Iris pigment epithelial cell (primary cell): ENCODE measurements around the gene KHK.

ENCODE experiments used
- DNase-seq: peaks from one replicate; pipeline ENCODE4 v3.0.0-alpha.2; 2011; ENCODE audit warnings: low read depth

Gene KHK

DNA sequence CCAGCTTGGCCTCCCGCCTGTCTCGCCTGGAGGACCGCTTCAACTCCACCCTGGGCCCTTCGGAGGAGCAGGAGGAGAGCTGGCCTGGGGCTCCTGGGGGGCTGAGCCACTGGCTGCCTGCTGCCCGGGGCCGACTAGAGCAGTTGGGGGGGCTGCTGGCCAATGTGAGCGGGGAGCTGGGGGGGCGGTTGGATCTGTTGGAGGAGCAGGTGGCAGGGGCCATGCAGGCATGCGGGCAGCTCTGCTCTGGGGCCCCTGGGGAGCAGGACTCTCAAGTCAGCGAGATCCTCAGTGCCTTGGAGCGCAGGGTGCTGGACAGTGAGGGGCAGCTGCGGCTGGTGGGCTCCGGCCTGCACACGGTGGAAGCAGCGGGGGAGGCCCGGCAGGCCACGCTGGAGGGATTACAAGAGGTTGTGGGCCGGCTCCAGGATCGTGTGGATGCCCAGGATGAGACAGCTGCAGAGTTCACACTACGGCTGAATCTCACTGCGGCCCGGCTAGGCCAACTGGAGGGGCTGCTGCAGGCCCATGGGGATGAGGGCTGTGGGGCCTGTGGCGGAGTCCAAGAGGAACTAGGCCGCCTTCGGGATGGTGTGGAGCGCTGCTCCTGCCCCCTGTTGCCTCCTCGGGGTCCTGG lies 3.7 kb upstream of the KHK start:
- no peak for DNase-seq

DNA sequence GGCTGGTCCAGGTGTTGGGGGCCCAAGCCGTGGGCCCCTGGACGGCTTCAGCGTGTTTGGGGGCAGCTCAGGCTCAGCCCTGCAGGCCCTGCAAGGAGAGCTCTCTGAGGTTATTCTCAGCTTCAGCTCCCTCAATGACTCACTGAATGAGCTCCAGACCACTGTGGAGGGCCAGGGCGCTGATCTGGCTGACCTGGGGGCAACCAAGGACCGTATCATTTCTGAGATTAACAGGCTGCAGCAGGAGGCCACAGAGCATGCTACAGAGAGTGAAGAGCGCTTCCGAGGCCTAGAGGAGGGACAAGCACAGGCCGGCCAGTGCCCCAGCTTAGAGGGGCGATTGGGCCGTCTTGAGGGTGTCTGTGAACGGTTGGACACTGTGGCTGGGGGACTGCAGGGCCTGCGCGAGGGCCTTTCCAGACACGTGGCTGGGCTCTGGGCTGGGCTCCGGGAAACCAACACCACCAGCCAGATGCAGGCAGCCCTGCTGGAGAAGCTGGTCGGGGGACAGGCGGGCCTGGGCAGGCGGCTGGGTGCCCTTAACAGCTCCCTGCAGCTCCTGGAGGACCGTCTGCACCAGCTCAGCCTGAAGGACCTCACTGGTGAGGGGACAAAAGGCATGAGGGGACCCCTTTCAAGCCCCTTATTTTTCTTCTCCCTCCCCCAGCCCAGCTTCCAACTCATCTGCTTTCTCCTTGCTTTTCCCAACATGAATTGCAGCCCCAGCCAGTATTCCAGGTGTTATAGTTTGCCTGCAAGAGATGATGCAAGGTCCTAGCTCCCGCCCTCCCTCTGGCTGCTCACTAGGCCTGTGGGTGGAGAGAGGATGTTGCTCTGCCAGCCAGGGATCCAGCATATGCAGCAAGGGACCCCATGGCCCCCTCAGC lies 2.9 kb upstream of the KHK start:
- no peak for DNase-seq

DNA sequence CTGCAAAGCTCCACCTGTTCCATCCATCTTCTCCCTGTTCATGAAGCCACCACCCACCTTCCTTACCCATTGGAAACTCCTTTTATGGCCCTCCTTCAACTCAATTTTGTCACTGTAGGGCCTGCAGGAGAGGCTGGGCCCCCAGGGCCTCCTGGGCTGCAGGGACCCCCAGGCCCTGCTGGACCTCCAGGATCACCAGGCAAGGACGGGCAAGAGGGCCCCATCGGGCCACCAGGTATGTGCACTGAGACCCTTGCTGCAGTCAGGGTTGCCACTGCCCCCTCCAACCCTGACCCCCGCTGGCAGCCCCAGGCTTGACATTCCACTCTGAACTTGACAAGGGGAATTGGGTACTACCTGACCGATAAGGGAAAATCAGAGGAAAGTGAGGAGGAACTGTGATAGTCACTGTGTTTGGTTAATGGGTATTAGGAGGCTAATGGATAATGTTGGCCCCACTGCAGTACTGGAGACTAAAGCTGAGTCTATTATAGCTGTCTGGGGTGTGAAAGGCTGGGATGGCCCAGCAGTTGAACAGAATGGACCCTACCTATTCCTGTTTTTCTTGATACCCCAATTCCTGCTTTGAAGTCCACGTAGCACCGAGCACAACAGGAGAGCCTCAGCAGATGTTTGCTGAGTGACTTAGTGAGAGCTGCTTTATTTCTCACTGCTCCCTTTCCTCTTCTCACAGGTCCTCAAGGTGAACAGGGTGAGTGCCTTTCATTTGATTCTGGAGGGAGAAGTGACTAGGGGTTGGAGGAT lies 2.1 kb upstream of the KHK start:
- DNase-seq = no peak

DNA sequence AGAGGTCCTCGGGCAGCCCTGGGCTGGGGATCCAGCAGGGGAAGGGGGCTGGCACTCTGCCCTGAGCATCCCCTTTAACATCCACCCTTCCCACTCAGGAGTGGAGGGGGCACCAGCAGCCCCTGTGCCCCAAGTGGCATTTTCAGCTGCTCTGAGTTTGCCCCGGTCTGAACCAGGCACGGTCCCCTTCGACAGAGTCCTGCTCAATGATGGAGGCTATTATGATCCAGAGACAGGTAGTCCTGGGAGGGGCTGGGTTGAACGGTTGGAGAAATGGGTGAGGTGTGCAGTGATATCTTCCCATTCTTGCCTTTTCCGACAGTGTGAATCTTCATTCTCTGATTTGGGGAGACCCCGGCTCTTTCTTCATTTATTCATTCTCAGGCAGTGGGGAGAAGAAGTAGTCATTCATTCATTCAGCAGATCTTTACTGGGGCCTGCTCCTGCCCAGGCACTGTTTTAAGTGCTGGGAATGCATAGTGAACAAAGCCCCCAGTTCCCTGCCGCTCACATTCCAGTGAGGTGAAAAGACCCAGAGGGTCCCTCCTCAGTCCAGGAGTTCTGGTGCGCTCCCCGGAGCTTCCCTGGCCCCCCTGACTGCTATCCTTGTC lies 1.4 kb upstream of the KHK start:
- DNase-seq = no peak

DNA sequence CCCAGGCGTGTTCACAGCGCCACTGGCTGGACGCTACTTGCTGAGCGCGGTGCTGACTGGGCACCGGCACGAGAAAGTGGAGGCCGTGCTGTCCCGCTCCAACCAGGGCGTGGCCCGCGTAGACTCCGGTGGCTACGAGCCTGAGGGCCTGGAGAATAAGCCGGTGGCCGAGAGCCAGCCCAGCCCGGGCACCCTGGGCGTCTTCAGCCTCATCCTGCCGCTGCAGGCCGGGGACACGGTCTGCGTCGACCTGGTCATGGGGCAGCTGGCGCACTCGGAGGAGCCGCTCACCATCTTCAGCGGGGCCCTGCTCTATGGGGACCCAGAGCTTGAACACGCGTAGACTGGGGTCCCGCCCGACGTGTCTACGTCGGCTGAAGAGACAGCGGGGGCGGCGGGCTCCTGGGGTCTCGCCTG lies 891 bp upstream of the KHK start:
- DNase-seq = peak; percentile 63

DNA sequence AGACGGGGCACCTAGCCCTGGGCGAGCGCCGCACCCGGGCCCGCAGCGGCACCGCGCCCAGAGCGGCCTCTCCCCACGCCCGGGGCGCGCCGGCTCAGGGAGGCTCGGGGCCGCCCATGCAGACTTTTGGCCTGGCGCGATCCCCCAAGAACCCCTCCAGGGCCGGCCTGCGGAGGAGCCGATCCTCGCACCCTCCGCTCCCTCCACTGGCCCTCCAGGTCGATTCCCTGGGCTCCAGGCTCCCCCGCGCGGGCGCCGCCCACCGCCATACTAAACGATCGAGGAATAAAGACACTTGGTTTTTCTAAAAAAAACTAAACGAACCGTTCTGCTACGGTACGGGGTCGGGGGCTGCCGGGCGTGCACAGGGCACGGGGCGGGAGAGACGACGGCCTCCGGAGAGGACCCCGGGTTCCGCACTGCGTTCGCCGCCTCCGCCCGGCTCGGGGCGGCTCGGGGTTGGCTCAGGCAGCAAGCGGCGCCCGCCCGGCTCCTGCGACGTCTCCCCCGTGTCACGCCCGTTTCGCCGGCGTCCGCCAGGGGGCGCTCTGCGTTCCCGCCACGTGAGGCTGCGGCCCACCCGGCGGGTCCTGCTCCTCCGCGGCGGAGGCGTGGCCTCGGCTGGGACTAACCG lies 365 bp upstream of the KHK start:
- DNase-seq = peak; percentile 86

DNA sequence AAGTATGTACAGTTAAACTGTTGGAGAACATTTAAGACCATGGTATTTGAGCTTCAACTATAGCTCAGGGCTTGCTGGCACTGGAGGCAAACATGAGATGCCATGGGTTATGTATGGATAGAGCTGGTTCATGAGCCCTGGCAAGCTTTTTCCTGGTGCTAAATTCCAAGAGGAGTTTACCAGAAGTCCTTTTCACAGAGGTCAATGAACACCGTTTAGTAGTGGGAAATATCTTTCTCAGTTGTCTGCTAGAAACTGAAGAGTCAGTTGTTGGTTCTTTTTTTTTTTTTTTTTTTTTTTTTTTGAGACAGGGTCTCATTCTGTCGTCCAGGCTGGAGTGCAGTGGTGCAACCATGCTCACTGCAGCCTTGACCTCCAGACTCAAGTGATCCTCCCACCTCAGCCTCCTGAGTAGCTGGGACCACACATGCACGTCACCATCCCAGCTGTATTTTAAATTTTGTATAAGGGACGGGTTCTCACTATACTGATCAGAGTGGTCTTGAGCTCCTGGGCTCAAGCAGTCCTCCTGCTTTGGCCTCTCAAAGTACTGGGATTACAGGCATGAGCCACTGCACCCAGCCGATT lies 1.3 kb downstream of the KHK start:
- no peak for DNase-seq

DNA sequence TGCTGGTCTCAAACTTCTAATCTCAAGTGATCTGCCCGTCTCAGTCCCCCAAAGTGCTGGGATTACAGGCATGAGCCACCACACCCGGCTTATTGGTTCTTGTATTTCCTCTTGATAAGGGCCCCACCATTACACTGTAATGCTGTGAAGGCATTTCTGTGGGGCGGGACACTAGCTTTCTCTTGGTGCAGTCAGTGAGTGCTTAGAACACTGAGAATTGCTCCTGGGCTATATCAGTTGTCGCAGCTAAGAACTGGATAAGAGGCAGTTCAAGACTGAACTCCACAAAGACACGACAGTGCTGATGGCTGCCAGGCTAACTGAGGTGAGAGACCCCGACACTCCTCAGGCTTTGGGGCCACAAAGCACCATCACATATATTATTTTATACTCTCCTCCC lies 2.1 kb downstream of the KHK start:
- DNase-seq = no peak

DNA sequence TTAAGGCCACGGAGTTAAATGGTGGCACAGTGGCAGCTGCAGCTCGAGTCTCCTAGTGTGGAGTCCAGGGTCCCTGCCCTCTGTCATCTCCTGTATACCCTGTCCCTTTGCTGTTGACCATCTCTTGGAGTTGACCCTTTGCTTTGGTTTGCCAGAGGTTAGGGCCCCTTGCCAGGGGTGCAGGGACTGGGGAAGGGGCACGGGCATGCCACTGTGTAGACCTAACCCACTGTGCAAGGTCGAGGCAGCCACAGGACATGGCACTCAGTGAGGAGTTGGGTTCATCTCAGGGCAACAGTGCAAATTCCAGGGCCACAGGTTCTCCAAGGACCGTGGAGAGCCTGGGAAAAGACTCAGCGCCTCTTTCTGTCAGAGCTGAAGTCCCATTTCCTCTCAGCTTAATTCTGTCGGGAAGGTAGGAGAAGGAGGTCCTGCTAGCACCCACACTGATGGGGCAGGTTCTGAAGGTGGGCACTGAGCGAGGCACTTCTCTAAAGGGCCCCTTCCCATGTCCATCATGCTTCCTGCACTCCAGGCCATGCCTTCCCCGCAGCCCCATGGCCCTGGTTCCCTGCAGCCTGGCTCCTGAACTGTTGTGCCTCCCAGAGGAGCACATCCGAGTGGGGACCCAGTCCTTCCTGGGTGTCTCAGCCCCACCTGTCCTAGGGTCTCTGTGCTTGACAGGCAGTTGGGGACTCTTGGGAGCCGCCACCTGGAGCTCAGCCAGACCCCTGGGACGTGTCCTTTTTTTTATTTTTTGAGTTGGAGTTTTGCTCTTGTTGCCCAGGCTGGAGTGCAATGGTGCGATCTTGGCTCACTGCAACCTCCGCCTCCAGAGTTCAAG lies 2.8 kb downstream of the KHK start:
- no peak for DNase-seq

DNA sequence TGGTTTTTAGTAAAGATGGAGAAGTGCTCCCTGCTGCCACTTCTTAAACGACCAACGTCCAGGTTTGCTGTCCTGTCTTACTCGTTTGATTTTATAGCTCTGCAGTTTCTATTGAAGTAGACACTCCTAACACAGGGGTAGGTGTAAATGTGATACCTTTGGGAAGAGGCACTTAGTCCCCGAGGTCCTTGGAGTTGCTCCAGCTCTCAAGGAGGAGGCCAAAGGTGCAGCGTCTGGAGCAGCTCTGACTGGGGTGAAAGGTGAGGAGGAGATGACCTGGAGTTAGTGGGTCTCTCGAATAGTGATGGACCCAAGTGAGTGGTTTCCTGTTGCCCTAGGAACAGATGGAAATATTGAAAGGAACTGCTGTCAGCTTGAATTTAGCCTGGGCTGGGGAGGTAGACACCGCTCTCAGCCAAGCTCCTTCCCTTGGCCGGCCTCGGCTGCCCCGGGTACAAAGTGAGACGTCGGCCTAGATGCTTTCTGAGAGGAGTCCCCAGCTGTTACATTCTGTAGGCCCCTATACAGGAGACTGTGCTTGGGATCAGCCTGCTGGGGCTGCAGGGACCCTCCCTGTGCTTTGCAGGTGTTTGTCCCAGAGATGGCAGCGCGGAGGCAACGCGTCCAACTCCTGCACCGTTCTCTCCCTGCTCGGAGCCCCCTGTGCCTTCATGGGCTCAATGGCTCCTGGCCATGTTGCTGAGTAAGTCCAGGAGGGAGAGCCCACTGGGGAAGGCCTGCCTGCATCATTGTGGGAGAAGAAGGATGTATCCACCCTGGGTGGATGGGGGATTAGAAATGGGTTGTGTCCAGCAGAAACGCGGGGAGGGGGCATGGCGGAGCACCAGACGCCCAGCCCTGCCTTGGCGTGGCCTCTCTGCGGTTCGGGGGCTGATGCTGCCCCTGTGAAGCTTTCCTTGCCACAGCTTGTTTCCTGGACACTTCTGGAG lies 5.4 kb downstream of the KHK start:
- DNase-seq = no peak

DNA sequence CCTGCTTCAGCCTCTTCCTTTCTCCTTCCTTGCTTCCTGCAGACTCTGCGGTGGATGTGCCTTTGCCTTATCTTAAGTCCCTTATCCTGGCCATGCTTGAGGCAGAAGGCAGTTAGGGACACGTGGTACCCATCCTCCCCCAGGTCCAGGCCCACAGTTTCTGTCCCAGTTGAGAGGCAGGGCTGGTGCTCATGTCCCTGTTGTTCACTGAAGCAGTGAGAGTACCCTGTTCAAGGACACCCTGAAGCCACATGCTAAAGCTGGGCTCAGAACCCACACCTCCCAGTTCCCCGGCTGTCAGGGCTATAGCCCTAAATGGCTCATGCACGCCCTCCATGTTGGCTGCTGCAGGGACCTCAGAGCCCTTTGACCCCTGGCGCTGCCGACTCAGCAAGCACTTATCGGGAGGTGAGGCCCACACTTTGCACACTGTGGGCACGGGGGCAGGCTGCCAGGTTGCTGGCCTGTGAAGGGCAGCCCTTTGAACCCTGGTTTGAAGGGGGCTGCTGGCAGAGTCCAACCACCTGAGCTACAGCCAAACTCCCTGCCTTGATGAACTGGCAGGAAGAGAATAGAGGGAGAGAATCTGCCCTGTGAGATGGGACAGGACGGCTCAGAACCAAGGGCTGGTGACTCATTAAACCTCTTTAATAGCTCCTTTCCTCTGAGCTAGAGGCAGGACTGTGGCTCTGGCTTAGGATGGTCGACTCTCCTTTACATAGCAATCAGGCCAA lies 6.3 kb downstream of the KHK start:
- DNase-seq = no peak

DNA sequence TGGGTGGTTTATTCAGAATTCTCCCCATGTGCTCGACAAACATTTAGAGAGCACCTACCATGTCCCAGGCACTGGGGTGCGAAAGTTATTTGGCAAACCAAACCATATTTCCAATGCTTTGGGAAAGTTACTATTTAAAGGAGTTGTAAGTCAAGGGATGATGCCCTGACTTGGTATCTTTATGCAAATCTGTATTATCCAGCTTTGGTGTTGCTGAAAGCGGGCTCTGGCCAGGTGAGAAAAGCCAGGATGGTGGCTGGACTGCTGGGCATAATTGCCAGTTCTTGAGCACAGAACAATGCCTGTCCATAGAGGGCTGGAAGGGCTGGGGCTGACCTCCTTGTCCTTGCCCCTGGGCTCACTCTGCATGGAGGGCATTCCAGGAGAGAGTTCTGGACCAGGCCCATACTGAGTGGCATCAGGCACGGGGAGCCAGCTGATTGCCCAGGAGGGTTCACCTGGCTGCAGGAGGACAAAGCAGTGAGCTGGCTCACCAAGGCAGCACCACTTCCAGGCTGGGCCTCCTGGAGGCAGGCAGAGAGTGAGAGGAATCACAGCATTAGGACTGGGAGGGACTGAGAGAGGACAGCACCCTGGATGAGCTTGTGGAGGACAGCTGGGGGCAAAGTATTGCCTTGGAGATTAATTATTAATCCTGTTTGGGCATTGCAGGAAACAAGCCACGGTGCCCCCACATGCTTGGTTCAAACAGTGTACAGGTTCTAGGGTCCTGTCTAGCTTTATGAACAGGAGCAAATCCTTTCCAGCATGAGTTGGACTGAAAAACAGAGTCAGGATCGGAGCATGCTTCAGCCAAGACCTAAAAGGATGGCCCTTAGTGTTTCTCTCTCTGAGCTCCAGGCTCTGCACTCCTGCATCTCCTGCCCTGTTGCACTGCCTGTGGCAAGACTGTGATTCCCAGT lies 7.1 kb downstream of the KHK start:
- no peak for DNase-seq

DNA sequence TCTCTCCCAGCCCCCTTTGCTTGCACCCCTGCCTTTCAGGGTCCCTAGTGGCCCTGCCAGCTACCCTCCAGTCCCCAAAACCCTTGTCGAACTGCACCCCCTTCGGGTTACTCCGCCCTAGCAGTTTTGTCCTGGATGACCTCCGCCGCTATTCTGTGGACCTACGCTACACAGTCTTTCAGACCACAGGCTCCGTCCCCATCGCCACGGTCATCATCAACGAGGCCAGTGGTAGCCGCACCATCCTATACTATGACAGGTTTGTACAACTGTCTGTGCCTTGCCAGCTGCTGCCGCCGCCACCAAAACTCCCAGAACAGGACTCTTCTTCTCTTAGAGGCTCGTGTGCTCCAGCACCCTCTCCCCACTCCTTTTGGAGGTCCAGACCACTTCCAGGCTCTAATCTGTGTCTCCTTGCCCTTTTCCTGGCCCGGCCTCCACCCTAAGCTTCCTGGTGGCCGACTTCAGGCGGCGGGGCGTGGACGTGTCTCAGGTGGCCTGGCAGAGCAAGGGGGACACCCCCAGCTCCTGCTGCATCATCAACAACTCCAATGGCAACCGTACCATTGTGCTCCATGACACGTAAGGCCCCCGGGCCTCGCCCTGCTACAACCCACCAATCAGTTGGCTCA lies 7.9 kb downstream of the KHK start:
- DNase-seq = no peak

DNA sequence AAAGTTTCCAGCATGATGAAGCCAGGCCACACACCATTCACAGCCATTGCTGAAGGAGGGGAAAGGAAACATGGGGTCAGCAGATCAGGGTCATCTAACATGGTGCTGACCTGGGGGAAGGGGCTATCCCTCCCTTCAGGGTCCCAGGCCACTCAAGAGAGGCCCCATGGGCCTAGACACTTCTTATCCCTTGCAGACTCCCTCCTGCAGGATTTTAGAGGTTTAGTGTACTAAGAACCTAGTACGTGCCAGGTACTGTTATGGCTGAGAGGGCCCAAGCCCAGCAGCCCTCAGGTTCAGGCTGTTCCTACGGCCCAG lies 8.8 kb downstream of the KHK start:
- no peak for DNase-seq

DNA sequence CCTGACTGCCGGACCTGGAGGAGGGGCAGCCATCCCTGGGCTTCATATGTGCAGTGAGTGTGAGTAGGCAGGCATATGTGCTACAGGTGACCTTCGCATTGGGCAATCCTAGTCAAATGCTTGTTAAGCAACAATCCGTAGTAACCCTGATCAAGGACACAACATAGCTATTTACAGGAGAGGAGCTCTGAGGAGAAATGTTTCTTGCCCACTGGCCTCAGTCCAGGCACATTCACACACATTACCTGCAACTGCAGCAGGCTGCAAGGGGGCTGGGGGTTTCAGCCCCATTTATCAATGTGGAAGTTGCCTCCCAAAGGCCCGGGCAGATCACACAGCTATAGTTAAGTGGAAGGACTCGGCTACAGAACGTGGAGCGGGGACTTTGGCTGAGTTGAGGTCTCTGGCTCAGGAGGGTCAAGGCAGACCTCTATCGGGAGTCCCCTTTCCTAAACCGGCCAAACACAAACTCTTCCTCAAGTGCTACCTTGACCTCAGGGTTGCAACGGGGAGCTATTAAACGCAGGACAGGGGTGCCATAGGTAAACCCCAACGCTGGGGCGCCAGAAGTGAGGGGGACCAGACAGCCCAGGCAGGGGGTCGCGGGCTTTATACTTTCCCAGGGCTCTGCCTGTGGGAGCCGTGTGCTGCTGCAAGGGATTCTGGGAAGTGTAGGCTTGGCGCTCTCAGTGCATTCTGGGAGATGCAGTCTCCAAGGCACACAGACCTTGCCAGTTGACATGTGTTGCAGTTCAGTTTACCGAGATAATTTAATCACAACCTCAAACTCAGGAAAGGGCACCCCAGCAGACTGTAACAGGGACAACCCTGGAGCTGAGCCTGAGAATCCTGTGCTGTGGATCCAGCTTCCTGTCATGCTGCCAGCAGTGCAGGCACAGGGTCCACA lies 9.4 kb downstream of the KHK start:
- DNase-seq = peak; percentile 67

DNA sequence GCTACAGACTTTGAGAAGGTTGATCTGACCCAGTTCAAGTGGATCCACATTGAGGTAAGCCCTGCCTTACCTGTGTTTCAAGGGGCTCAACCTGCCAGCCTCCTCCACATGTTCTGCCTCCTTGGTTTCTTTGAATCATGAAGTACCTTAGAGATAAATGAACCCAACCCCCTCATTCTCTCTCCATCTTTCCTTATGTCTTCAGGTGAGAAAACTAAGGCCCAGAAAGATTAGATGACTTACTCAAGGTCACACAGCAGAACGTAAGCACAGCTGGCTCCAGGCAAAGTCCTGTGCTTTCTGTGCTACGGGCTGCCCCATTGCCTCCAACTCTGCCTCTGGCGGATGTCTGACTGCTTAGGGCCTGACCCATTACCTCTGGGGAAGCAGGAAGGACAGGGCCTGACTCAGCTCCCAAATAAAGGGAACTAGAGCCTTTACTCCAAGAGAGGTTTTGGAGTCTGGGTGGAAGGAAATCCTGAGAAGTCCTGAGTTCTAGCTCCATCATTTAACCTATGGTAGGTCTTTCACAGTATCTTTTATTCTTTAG lies 10.3 kb downstream of the KHK start:
- no peak for DNase-seq
